HEK293T (cell line): Measurements from ENCODE around the gene WDR46.

Experiments used
- ARNT ChIP-seq: fragments of 450-650 bp; IDR thresholded peaks from 2 replicates; pipeline ENCODE4 v1.6.1; 2017; ENCODE audit warnings: mild to moderate bottlenecking
- HDGF ChIP-seq: fragments of 450-650 bp; IDR thresholded peaks from 2 replicates; pipeline ENCODE4 v1.6.1; 2017; ENCODE audit warnings: antibody characterized with exemption, borderline replicate concordance
- LEF1 ChIP-seq: fragments of 450-650 bp; IDR thresholded peaks from 2 replicates; pipeline ENCODE4 v1.6.1; 2017; ENCODE audit warnings: mild to moderate bottlenecking, borderline replicate concordance
- NFRKB ChIP-seq: fragments of 450-650 bp; IDR thresholded peaks from 2 replicates; pipeline ENCODE4 v1.6.1; 2016; ENCODE audit warnings: mild to moderate bottlenecking, moderate library complexity
- PKNOX1 ChIP-seq: fragments of 450-650 bp; IDR thresholded peaks from 2 replicates; pipeline ENCODE4 v1.6.1; 2016
- SP1 ChIP-seq: fragments of 450-650 bp; IDR thresholded peaks from 2 replicates; pipeline ENCODE4 v1.6.1; 2017
- SUZ12 ChIP-seq: fragments of 450-650 bp; IDR thresholded peaks from 2 replicates; pipeline ENCODE4 v1.6.1; 2016; ENCODE audit warnings: mild to moderate bottlenecking
- ZNF384 ChIP-seq: fragments of 450-650 bp; IDR thresholded peaks from 2 replicates; pipeline ENCODE4 v1.6.1; 2016

- TF ChIP-seq SUZ12 (no peak), LEF1 (no peak), PKNOX1 (no peak), HDGF (no peak), SP1 (no peak), ZNF384 (no peak), ARNT (no peak), NFRKB (no peak)
Measured at GRCh38 chr6:33314943-33315792, 26.1 kb upstream of the WDR46 start.
